A549 treated with AZD2906 at 1 μM for 4 hours (cell line): ENCODE measurements around the gene GNB2. TPM values are rescaled to one million over a fixed set of nuclear protein-coding genes. Genes with fewer than 3 reads are reported as not detected.

Experiments used
- total RNA-seq: library from RNA; stranded (reverse); fragments of 200-300 nt; extraction: Qiagen RNA extraction; gene quantifications from 5 replicates; pipeline ENCODE4 v1.2.3, GENCODE V29; 2022

The GNB2 gene
- 181 to 270 TPM (median 268 TPM) in 5 replicates for total RNA-seq

DNA sequence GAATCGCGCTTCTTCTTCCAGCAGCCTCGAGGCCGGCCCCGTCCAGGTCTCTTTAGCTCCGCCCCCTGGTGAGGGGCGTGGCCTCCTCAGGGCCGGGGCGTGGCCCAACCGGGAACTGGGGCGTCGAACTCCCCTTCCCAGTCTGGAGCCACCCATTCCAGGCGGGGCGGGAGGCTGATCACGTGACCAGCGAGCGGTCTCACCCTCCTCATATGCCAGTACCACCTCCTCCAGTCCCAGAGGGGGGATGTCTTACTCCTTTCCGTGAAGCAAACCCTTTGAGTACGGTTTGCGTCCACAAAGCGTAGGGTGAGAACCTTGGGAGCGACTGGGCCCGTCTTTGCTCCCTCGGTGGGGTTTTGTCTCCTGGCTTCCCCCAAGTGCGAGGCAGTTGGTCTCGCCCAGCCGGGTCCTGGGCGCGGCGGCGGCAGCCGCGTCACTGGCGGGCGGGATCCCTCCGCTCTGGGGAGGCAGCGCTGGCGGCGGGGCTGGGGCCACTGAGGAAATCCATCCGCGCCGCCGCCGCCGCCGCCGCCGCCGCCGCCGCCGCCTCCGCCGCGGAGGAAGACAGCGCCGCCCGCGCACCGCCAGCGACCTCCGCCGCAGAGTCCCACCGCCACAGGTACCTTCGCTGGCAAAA is at the start of gene GNB2:
GNB2 (plus strand) TSS at position 439 of the 640 bp plus-strand sequence. CDS start 2,526 bp downstream, outside the sequence.

DNA sequence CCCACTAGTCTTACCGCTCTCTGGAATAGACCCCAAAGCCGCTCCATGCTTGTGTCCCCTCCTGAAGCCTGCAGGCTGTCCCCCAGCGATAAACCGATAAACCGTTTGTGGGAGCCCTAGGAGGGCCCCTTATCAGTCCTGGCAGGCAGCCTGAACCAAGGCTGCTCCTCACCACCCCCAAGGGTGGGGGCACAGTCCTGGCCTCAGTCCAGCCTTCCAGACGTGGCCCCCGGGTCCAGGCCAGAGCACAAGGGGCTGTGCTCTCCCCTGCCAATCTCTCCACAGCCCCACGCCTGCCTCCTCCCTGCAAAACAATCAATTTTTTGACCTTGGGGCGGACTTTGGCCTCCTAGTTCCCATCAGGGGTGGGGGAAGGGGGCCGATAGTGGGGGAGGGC is 32.1 kb upstream of the GNB2 start, which contains the start of gene TFR2:
TFR2 (minus strand) TSS at position 90 of the 397 bp plus-strand sequence; CDS start at position 47, 43 bp downstream.

DNA sequence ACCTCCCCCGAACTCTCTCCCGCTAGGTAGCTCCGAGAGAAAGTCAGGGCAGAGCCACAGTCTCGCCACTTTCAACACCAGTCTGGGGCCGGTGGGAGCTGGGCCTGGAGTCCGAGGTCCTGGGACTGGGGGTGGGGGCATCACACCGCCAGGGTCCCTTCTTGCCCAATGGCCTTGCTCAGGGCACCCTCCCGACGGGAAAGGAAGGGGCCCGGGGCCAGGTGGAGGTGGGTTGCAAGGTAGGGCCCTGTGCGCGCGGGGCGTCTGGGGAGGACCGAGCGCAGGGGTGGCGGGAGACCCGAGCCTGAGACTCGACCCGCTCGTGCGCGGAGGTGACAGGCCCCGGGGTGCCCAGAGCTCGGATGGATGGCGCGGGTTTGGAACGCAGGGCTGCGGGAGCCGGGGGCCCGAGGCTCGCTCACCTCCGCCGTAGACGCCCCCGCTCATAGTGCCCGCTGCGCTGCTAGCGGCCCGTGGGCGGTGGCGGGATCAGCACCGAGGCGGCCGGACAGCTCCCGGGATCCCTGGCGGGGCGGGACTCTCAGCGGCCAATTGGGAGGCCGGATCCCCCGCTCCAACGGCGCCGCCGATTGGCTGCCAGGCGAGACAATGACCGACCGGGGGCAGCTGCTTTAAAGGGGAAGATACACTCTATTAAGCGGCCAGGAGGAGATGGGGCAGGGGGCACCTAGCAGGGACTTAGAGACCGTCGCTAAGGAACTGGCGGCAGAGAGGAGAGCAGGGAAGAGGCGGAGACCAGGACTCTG is 17.4 kb upstream of the GNB2 start, which contains the start of gene ACTL6B:
ACTL6B (minus strand) TSS at position 541 of the 767 bp plus-strand sequence; CDS start at position 447, 94 bp downstream.

DNA sequence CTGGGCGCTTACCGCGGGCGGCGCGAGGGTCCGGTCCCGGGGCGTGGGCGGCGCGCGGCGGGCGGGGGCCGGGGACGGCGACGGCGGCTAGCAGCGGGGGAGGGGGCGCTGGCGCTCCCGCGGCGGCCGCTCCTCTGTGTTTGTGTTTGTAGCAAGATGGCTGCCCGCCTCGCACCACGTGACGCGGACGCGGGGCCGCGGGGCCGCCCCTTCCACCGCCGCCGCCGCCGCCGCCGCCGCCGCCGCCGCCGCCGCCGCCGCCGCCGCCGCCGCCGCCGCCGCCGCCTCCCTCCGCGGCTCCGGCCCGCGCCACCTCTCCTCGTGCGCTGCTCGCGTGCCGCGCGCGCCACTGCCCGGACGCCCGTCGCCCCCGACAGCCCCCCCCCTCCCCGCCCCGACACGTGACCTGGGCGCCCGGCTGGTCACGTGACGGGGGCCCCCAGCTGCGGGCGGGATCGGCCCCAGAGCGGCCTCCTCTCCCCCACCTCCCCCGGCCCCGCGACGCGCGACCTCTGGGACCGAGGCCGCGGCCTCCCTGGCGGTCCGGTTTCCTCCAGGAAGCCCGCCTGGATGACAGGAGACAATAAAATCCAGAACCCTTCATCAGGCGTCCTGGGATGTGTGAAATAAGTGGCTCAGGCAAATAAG is 20.7 kb downstream of the GNB2 start, which contains the start of gene GIGYF1:
GIGYF1 (minus strand) TSS at position 153 of the 648 bp plus-strand sequence. CDS start 6,012 bp downstream, outside the sequence.

DNA sequence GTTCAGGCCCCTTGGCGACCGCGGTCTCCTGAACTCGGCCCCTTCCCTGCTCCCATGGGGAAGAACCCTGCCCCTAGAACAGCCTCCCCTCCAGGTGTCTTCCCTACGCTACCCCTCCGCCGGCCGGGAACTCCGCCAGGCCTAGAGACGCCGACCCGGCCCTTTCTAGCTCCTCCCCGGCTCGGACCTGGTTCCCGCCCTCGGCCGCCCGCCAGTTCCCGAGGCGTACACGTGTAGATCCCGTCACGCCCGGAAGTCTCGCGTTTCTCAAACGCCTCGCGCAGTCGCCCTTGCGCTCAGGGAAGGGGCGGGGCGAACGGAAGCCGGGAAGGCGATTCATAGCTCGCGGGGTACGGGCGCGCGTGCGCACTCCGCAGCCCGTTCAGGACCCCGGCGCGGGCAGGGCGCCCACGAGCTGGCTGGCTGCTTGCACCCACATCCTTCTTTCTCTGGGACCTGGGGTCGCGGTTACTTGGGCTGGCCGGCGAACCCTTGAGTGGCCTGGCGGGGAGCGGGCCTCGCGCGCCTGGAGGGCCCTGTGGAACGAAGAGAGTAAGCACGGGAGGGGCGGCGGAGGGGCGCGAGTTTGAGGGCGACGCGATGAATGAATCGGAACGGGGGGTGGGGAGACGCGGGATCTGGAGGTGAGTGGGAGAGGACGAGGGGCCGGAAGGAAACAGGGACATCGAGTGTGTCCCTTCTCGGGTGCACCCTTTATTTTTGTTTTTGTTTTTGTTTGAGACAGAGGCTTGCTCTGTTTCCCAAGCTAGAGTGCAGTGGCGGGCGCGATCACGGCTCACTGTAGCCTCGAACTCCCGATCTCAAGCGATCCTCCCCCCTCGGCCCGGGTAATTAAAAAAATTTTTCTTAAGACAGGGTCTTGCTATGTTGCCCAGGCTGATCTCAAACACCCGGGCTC is 32.5 kb downstream of the GNB2 start, which contains the start of gene POP7:
POP7 (plus strand) TSS at position 369 of the 919 bp plus-strand sequence. CDS start 710 bp downstream, outside the sequence.

DNA sequence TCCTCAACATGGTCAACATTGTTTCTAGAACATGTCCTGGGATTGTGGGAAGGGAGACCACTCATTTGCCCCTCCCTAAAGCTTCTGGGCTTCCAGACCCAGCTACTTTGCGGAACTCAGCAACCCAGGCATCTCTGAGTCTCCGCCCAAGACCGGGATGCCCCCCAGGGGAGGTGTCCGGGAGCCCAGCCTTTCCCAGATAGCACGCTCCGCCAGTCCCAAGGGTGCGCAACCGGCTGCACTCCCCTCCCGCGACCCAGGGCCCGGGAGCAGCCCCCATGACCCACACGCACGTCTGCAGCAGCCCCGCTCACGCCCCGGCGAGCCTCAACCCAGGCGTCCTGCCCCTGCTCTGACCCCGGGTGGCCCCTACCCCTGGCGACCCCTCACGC is 46.7 kb downstream of the GNB2 start, which contains the start of gene EPO:
EPO (plus strand) TSS at position 190 of the 392 bp plus-strand sequence. CDS start 513 bp downstream, outside the sequence.

Other genes starting within 250 kb of the GNB2 start
- 1.1 to 1.9 TPM (median 1.5 TPM) in 5 replicates for gene ZCWPW1, start 245.0 kb upstream of the GNB2 start, total RNA-seq
- gene MEPCE, start 243.9 kb upstream of the GNB2 start, total RNA-seq = 41.0 to 47.9 TPM (median 44.5 TPM) in 5 replicates
- 33.0 to 51.8 TPM (median 48.4 TPM) in 5 replicates for gene PPP1R35, start 237.2 kb upstream of the GNB2 start, total RNA-seq
- 0.77 to 0.92 TPM (median 0.85 TPM) in 5 replicates for gene SPACDR, start 209.5 kb upstream of the GNB2 start, total RNA-seq
- gene TSC22D4, start 194.5 kb upstream of the GNB2 start, total RNA-seq = 54.7 to 73.7 TPM (median 65.5 TPM) in 5 replicates
- gene NYAP1, start 189.8 kb upstream of the GNB2 start, total RNA-seq = 4.1 to 7.9 TPM (median 6.7 TPM) in 5 replicates
- gene AGFG2, start 134.5 kb upstream of the GNB2 start, total RNA-seq = 41.5 to 62.8 TPM (median 57.6 TPM) in 5 replicates
- gene SAP25, start 99.8 kb upstream of the GNB2 start, total RNA-seq = 0.15 to 0.47 TPM (median 0.25 TPM) in 5 replicates
- gene LRCH4, start 87.6 kb upstream of the GNB2 start, total RNA-seq = 12.5 to 18.8 TPM (median 16.2 TPM) in 5 replicates
- 0.22 to 0.35 TPM (median 0.24 TPM) in 5 replicates for gene FBXO24, start 87.4 kb upstream of the GNB2 start, total RNA-seq
- gene PCOLCE, start 71.4 kb upstream of the GNB2 start, total RNA-seq = 6.8 to 10.3 TPM (median 10.0 TPM) in 5 replicates
- 16.3 to 22.9 TPM (median 21.2 TPM) in 5 replicates for gene MOSPD3, start 61.2 kb upstream of the GNB2 start, total RNA-seq
- 2.1 to 2.8 TPM (median 2.5 TPM) in 5 replicates for gene TFR2, start 32.2 kb upstream of the GNB2 start, total RNA-seq
- gene ACTL6B, start 17.3 kb upstream of the GNB2 start, total RNA-seq = not detected in 5 replicates
- 12.5 to 20.6 TPM (median 17.5 TPM) in 5 replicates for gene GIGYF1, start 20.5 kb downstream of the GNB2 start, total RNA-seq
- gene POP7, start 32.4 kb downstream of the GNB2 start, total RNA-seq = 68.5 to 93.3 TPM (median 89.6 TPM) in 5 replicates
- gene EPO, start 46.7 kb downstream of the GNB2 start, total RNA-seq = 0.09 TPM in 1 of 5 replicates, not detected in the others
- gene ZAN, start 59.9 kb downstream of the GNB2 start, total RNA-seq = not detected in 5 replicates
- gene EPHB4, start 153.8 kb downstream of the GNB2 start, total RNA-seq = 38.4 to 43.1 TPM (median 40.6 TPM) in 5 replicates
- 13.3 to 15.9 TPM (median 13.9 TPM) in 5 replicates for gene SLC12A9, start 179.0 kb downstream of the GNB2 start, total RNA-seq
- 42.1 to 58.3 TPM (median 52.4 TPM) in 5 replicates for gene TRIP6, start 193.6 kb downstream of the GNB2 start, total RNA-seq
- gene SRRT, start 201.4 kb downstream of the GNB2 start, total RNA-seq = 116 to 144 TPM (median 134 TPM) in 5 replicates
- gene UFSP1, start 216.0 kb downstream of the GNB2 start, total RNA-seq = 4.3 to 6.3 TPM (median 5.4 TPM) in 5 replicates
- gene ACHE, start 222.1 kb downstream of the GNB2 start, total RNA-seq = 2.3 to 3.5 TPM (median 3.1 TPM) in 5 replicates